Stimulated activated CD4-positive, alpha-beta T cell treated with anti-CD3 and anti-CD28 coated beads, Interleukin-1b, Interleukin-23, amount 100 ng/mL, for 24 hours (primary cell): ENCODE measurements around the gene KRTCAP2.
"Not testable (repeated sequence)": the region's sequence is repeated elsewhere in the genome, so short reads cannot be mapped to it uniquely, and the experiment has no call there.

Experiments
- DNase-seq, 4 experiments: peaks; one replicate each; pipeline ENCODE4 v3.0.0-alpha.2; 2020; ENCODE audit warnings: low read depth in 4 of 4, low spot score in 1 of 4

The KRTCAP2 gene

GRCh38 chr1:155200920-155201319 lies 27.8 kb upstream of the KRTCAP2 start:
- DNase-seq: no peak

GRCh38 chr1:155199792-155200191 lies 26.7 kb upstream of the KRTCAP2 start:
- no peak for DNase-seq

- no peak for DNase-seq
Observed at GRCh38 chr1:155198547-155198906, 25.4 kb upstream of the KRTCAP2 start.

- DNase-seq: no peak
Observed at GRCh38 chr1:155197901-155198546, 24.9 kb upstream of the KRTCAP2 start.

GRCh38 chr1:155196893-155197638 lies 24.0 kb upstream of the KRTCAP2 start:
- DNase-seq: no peak

- no peak for DNase-seq
Observed at GRCh38 chr1:155196103-155196892, 23.2 kb upstream of the KRTCAP2 start.

- DNase-seq: no peak
Observed at GRCh38 chr1:155195201-155196102, 22.3 kb upstream of the KRTCAP2 start.

- not testable (repeated sequence) for DNase-seq
Observed at GRCh38 chr1:155193991-155194240, 20.8 kb upstream of the KRTCAP2 start.

- DNase-seq: peak; percentile 59 to 83 (median 60)
Observed at GRCh38 chr1:155193275-155193990, 20.3 kb upstream of the KRTCAP2 start.

- peak in 1 of 4 experiments; percentile 50 for DNase-seq
Observed at GRCh38 chr1:155192346-155193274, 19.5 kb upstream of the KRTCAP2 start.

- DNase-seq: no peak
Observed at GRCh38 chr1:155191904-155192303, 18.8 kb upstream of the KRTCAP2 start.

- DNase-seq: not testable (repeated sequence)
Observed at GRCh38 chr1:155189926-155190325, 16.8 kb upstream of the KRTCAP2 start.

GRCh38 chr1:155188268-155188667 lies 15.2 kb upstream of the KRTCAP2 start:
- no peak for DNase-seq

- no peak for DNase-seq
Observed at GRCh38 chr1:155187456-155187891, 14.4 kb upstream of the KRTCAP2 start.

GRCh38 chr1:155186794-155187455 lies 13.8 kb upstream of the KRTCAP2 start:
- no peak for DNase-seq

GRCh38 chr1:155186067-155186793 lies 13.1 kb upstream of the KRTCAP2 start:
- no peak for DNase-seq

- no peak for DNase-seq
Observed at GRCh38 chr1:155185783-155186066, 12.6 kb upstream of the KRTCAP2 start.
